Measurements from ENCODE around the gene SLC37A2.
A peak's percentile ranks its signal among the peaks of the same experiment; 100 is the strongest.
"Not testable (repeated sequence)": the region's sequence is repeated elsewhere in the genome, so short reads cannot be mapped to it uniquely, and the experiment has no call there.

The SLC37A2 gene

DNA sequence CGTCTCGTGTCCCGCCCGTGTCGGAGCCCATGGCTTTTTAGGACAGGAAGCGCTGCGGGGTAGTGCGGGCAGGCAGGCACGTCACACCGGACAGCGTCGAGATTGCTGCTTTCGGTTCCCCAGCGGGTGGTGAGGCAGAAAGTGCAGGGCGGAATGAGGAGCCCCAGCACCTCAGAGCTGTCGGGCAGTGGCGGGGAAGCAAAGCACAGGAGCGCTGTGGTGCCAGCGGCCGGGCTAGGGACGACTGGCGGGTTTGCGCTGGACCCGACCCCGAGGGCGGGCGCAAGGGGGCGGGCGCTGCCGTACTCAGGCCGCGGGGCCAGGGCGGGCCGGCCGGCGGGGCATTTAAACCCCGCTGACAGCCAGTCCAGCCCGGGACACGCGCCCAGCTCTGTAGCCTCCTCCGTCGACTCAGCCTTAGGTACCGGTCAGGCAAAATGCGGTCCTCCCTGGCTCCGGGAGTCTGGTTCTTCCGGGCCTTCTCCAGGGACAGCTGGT lies at the start of gene SLC37A2:
Gene SLC37A2 (plus strand): TSS at position 375 of the 498 bp plus-strand sequence. CDS start 63 bp downstream, at position 438.
- DNase-seq (ENCODE audit: low read depth) = no peak

DNA sequence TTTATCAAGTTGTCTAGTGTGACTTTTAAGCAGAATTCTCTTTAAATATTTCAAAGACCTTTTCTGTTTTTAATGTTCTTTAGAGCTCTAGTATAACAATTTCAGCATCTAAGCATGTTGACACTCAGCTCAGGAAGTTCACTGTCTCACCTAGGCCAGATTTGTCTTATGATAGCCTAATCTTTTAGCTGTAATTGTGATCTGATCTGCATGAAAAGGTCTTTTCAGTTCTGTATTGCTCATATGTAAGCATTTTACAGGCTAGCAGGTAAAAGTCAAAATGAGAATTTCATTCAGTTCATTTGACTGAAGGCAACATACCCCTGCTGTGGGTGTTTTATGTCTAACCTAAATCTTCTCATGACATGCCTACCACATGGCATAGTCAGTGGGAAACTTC lies 46.7 kb upstream of the SLC37A2 start:
- DNase-seq (ENCODE audit: low read depth) = no peak

DNA sequence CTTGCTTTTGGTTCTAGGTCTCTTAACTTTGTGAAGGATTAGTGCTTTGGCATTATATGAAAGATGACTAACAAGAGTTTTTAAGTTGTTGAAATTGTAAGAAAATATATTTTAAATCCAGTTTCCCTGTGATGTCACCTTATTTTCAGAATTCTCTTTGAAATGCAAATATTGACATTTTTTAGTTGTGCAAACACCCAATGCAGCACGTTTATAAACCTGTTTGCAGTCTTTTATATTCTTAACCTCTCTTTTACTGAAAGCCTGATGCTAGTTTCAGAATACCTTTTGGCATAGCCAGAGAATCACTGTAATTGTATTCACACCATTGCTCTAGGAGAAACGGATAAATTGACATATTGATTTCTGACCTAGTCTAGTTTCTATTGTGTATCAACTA lies 42.8 kb upstream of the SLC37A2 start:
- no peak for DNase-seq (ENCODE audit: low read depth)

DNA sequence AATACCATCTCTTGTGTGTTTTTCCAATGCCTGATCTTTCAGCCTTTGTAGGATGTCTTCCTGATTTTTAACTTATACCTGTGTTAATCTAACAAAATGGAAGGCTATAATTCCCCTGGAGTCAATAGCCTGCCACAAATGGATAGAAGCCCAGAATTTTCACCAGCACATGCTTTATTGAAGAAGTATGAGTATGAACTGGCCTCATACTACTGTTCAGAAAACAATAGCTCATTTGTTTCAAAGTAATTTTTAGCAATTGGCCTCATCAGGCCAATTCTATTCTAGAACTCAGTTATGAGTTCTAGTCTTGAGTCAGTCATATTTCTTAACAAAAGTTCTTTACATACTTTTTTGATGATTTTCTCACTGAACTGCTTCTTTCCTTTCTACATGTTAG lies 40.6 kb upstream of the SLC37A2 start:
- no peak for DNase-seq (ENCODE audit: low read depth)

DNA sequence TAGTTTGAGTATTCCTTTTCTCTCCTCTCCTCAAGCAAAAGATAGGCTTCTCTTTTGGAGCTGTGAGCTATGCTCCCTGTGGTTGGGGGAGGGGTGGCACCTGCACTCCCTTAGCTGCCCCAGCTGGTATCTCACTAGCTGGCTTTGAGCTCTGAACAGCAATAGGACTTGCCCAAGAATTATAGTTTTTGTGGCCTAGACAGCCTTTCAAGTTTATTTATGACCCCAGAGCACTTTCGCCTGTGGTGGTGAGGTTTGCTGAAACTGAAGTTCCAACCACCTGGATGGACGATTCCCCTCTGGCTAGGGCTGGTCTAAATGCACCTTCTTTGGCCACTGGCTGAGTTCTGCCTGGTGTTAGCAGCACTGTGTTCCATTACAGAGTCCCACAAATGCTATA lies 37.1 kb upstream of the SLC37A2 start:
- DNase-seq (ENCODE audit: low read depth) = no peak

DNA sequence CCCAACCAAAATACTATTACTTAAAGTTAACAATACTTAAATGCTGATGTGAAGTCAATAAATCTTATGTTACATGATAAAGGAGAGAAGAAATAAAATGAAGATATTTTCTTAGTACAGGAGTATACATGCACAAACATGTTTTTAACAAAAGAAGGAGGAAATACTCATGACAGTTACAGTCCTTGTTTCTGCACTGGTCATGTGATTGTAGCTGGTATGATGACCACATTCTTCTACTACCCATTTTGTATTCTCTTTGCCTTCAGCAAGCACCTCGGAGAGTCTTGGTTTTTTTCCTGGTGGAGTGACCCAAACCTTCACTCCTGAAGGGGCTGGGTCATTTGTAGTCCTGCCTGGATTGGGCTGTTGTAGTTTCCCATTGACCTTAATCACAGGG lies 33.7 kb upstream of the SLC37A2 start:
- not testable (repeated sequence) for DNase-seq (ENCODE audit: low read depth)

DNA sequence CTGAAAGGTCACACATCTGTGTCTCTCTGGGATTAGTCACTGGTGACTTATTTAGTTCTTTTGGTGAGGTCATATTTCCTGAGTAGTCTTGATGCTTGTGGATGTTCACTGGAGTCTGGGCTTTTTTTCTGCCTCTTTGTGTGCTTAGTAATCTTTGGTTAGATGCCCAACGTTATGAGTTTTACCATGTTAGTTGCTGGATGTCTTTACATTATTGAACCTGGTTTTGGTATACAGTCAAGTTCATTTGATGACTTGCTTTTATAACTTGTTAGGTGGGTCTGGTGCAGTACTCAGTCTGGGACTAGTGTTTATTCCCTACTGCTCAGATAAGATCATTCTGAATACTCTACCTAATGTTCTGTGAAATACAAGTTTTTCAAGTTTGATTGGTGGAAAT lies 26.2 kb upstream of the SLC37A2 start:
- peak; percentile 78 for DNase-seq (ENCODE audit: low read depth)

DNA sequence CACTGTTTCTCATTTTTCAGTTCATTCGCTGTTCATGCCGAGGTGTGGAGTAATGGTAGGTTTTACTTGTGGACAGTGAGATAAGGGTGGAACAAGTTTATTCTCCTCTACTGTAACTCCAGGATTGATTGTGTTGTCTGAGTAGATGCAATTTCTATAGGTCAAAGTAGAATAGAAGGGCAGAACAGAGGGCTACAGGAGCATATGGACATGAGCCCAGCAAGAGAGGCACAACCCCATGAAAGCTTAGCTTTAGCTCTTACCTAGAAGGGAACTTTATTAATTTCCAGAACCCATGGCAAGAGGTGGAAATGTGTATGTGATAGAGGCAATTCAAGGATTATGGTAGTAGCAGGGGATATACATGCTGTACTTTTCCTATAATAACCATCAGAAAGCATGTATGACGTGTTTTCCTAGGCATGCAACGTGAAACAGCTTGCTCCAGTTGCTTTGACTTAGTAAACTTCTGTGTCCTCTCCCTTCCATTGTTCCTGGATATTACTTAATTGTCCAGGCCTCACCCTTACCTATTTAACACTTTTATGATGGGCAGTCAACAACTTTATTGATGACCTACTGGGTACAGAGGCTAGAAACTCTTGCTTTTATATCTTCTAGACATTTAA lies 13.8 kb upstream of the SLC37A2 start:
- DNase-seq (ENCODE audit: low read depth) = no peak

DNA sequence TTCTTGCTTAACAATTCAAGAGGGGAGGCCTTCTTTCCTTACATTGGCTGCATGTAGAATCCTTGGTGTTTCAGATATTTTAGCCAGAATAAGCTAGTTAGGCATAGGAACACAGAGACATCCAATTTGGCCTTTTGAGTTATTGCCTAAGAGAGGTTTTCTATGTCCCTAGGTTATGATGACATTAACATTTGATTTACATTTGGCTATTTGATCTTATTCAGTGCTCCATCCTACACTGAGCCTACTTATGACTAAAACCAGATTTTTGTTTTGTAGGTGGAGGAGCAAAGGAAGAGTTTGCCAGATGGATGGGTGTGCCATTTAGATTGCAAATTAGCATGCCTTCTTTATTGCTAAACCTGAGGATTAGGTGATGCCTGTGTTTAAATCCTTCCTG lies 11.1 kb upstream of the SLC37A2 start:
- no peak for DNase-seq (ENCODE audit: low read depth)

DNA sequence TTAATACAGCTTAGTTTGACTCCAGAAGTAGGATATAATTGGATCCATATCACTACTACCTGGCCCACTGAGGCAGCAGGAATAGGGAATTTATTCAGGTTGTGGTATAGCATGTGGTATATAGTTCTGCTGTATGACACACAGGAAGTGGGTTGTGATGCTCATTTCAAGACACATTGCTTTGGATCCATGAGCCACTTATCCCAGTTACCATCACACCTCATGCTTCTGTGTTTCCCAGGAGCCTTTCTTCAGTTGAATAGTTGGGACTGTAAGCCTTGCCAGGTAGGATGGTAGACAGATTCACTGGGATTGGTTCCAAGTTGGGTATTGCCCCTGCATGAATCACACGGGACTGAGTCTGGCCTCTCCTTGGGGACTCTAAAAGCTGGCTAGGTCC lies 9.9 kb upstream of the SLC37A2 start:
- DNase-seq (ENCODE audit: low read depth) = no peak

DNA sequence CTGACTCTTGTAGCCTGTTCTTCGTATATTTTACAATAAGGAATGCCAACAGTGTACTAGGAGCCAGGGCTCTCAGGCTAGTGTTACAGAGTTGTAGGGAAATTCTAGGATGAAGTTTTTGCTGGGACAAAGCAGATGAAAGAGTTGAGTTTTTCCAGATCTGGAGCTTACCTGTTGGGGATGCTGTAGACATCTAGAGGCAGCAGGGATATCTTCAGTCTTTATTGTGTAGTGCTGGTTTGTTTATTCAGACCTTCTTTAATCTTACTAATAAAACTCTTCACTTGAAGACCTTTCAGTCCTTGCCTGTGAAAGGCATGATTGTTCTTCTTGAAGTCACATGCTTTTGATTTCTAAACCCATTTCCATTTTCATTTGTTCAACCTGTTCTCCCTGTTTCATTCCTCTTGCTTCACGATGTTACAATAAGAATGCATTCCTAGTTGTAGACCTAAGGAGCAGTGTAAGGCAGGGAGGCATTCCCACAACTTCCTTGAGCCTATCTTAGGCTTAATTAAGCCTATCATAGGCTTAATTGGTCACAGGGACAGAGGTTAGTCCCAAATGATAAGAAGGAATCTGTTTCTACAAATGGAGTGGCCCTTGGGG lies 7.9 kb upstream of the SLC37A2 start:
- no peak for DNase-seq (ENCODE audit: low read depth)

DNA sequence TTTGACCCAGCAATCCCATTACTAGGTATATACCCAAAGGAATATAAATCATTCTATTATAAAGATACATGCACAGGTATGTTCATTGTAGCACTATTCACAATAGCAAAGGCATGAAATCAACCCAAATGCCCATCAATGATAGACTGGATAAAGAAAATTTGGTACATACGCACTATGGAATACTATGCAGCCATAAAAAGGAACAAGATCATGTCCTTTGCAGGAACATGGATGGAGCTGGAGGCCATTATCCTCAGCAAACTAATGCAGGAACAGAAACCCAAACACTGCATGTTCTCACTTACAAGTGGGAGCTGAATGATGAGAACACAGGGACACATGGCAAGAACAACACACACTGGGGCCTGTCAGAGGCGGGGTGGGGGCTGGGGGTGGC lies 7.0 kb upstream of the SLC37A2 start:
- not testable (repeated sequence) for DNase-seq (ENCODE audit: low read depth)

DNA sequence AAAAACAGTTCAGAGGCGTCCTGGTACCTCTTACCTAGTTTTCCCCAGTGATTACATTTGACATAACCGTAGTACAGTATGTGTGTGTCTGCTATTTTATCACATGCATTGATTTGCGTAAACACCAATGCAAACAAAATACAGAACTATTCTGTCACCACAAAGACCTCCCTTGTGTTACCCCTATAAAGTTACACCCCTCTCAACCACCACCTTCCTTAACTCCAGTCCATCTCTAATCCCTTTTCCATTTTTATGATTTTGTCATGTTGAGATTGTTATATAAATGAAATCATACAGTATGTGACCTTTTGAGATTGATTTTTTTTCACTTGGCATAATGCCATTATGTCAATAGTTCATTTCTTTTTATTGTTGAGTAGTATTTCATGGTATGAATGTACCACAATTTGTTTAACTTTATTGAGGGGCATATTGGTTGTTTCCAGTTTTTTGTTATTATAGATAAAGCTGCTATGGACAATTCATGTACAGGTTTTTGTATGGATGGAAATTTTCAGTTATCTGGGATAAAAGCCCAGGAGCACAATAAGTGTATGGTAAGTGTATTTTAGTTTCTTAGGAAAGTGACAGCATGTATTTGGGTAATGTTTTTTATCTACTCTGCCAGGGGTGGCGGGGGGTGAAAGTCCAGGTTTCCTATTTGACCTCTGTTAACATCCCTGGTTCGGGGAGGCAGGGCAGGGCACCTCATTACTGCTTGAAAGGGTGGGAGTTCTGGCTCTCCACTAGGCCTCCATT lies 6.0 kb upstream of the SLC37A2 start:
- no peak for DNase-seq (ENCODE audit: low read depth)

DNA sequence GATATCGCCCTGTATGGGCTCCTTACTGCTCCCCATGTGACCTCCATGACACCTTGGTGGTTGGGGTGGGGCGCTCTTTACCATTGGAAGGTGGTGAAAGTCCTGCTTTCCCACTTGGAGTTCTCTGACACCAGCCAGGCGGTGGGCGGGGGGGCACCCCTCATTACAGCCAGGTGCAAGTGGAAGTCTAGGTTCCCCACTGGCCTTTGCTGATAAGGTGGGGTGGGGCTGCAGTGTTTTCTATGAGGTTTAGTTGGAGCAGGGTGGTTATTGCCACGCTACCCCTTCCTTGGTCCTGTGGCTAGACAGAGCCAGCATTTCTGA lies 5.5 kb upstream of the SLC37A2 start:
- DNase-seq (ENCODE audit: low read depth) = no peak

DNA sequence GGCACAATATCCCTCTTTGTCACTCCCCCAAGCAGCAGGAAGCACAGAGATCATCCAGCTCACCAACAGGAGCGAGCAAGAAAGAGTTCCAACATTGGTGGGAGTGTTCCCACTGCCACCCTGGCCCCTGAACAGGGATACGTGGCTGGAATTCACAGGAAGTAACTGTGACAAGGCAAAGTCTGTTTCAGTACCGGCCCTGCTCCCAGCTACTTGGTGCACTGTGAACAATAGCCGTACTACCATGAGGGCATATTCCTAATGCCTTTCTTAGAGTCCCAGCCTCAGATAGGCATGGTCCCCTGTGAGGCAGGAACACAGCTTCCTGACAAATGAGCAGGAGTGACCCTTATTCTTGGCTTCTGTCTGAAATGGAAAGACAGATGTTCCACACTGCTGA lies 1.8 kb upstream of the SLC37A2 start:
- no peak for DNase-seq (ENCODE audit: low read depth)

DNA sequence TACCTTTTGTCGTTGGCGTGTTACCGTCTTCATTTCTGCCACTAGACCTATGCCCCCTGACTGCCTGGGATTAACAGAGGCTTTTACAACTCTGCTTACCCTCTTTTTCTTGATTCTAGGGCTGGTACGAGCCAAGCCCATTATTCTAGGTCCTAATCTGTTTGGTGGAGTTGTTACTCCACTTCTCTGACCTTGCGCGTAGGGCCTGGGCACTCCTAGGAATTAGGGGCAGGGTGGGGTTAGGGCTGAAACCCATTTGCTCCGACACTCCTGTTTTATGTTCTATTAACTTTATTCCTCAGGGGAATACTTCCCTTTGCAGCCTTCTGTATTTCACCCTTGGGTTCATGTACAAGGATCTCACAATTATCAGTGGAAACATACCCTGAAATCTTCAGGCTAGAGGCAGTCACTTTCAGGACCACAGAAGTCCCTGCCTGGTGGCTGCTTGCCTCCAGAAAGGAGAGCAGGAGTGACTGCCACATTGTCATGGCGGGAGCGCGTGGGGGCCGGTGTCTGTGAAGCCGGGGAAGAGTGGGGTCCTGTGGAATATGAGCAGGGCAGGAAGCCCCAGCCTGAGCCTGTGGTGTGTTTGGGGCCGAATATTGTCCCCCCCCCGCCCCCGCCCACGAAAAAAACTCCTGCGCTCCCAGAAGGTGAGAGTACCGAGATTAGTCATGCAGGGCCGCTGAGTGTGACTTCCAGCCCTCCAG lies 731 bp upstream of the SLC37A2 start:
- no peak for DNase-seq (ENCODE audit: low read depth)

DNA sequence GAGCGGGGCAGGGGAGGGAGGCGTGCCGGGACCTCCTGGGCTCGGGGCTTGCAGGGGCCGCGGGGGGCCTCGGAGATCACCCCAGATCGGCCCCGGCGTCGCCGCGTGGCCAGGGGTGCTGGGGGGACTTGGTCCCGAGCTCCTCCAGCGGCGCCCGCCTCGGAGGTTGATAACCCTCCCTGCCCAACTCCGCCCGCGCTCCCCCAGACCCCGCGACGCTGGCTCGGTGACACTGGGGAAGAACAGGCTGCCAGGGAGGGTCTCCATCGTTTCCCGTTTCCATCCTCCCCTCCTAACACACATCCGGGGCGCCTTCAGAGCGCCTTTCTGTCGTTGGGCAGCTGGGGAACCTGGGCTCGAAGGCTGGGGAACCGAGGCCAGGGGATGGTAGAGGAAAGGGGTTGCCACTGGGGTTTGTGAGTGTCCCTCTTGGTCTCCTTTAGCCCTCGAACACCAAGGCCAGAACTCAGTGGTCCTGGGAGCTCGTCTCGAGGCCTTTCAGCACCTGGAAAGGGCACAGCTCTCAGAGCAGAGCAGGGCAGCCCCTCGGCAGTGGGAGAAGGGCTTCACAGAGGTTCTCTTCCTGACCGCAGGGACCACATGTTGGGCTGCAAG lies 431 bp downstream of the SLC37A2 start:
- no peak for DNase-seq (ENCODE audit: low read depth)

DNA sequence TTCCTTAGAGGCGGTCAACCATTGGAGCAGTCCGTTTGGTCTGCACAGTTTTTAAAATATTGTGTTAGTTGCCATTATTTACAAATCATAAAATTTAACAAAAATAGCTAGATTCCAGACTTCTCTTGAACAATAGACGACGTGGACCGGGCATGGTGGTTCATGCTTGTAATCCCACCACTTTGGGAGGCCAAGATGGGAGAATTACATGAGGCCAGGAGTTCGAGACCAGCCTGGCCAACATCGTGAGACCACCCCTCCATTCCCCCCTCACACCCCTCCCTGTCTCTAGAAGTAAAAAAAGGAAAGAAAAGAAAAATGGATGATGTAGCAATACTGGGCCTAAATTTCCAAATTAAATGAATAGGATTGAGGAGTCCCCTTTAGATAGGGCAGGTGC lies 965 bp downstream of the SLC37A2 start:
- no peak for DNase-seq (ENCODE audit: low read depth)

DNA sequence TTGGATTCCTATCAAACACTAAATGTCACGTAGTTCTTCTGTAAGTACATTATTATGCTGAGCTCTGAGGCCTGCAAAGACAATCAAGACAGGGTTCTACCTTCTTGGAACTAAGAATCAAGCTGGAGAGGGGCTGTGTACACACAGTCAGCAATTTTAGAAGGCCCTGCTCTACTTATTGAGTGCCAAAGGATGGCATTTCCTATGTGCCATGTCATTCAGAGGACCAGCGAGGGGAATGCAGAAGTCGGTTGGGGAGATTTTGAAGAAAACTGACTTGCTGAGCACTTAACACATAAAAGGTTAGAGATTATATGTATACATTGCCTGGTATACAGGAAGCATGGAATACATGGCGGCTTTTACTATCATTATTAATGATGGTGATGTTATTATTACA lies 5.3 kb downstream of the SLC37A2 start:
- no peak for DNase-seq (ENCODE audit: low read depth)

DNA sequence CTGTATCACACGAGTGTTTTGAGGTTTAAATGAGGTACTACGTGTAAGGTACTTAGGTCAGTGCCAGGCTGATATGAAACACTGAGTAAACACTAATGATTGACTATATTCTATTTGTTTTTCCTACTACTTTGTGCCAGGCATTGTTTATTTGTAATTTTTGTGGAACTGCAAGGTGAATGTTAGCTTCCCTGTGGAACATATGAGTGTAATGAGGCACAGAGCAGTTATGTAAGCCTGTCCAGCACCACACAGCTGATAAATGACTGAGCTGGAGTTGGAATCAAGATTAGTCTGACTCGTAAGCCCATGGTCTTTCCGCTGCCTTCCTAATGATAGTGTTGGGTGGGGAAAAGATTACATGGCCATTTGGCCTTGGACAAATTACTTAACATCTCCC lies 5.9 kb downstream of the SLC37A2 start:
- no peak for DNase-seq (ENCODE audit: low read depth)

DNA sequence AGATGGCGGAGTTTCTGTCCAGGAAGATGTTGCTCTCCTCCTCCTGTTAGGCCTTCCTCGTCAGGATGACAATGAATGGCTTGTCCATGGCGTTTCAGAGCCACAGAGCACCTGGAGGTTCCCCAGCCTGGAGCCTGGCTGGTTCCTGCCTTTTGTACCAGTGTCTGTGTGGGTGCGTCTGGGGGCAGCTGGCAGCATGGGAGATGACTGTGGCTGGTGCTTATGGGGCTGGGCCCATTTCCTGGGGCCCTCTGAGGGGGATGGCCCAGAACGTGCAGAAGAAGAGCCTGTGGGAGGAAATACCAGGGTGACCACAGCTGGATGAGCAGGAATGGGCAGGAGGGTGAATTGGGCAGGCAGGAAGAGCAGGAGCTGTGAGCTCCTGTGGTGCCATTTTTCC lies 6.7 kb downstream of the SLC37A2 start:
- DNase-seq (ENCODE audit: low read depth) = no peak

DNA sequence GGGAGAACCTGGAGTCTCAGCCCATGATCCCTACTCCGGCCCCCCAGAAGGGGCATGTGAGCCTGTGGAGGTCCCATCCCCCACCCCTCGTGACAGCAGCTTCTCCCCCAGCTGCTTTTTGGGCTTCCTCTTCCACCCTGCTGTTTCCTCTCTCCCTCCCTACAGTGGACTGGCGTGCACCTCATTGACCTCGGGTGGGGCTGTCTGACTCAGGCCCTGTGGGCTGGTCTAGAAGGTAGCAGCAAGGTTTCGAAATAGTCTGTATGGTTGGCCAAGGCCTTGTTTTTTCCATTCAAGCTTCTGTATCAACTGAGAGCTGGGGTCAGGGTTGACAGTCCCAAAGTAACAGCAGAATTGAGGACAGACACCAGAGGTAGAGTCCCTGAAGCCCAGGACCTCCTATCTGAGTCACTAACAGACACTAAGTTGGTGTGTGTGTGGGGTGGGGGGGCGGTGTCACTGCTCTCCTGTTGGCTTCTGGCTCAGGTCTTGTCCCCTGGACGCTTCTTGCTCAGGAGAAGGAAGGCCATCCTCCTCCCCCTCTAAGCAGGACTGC lies 7.7 kb downstream of the SLC37A2 start:
- DNase-seq (ENCODE audit: low read depth) = no peak

Data from non-pigmented ciliary epithelial cell (primary cell).